GM10248 (cell line): ENCODE data around the gene DSCAM.

ENCODE experiments used
- CTCF ChIA-PET: fragments of 300-600 bp; sonication (Branson Sonifier 250); formaldehyde crosslinking; extraction: SDS; loops from one replicate; lab custom pipeline; 2021; ENCODE audit warnings: antibody characterized with exemption; lab: Yijun Ruan, JAX
- POLR2A ChIA-PET: fragments of 350-650 bp; sonication (Branson Sonifier 250); formaldehyde crosslinking; extraction: SDS; loops from one replicate; lab custom pipeline; 2020; ENCODE audit warnings: antibody characterized with exemption; lab: Yijun Ruan, JAX
- DNase-seq: peaks from one replicate; pipeline ENCODE4 v3.0.0; 2012; ENCODE audit errors: extremely low spot score
- TF ChIP-seq, protein P1 (sequence below): IDR thresholded peaks from 2 replicates; pipeline ENCODE4 v1.5.1; 2012; ENCODE audit warnings: mild to moderate bottlenecking, low read depth; ENCODE audit errors: extremely low read depth, missing control alignments, control extremely low read depth

Gene DSCAM

DNA sequence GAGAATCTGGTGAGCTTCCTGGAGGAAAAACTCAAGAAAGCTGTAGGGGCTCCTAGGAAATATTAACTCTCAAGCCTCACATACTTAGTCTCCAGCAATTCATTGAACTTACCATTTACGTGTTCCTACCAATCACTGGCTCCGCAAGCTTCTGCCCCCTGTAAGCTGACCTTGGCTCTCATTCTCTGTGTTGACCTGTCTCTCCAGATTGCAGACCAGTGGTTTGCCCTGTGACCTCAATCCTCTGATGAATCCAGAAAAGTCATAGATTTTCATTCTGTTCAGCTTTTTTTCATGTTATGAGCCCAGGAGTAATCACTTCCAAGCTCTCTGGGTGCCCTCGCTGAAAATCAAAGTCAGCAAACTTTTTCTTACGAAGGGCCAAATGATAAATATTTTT, 241.9 kb downstream of the DSCAM start:
- POLR2A ChIA-PET = no interaction called here
- TF ChIP-seq, protein P1, sequence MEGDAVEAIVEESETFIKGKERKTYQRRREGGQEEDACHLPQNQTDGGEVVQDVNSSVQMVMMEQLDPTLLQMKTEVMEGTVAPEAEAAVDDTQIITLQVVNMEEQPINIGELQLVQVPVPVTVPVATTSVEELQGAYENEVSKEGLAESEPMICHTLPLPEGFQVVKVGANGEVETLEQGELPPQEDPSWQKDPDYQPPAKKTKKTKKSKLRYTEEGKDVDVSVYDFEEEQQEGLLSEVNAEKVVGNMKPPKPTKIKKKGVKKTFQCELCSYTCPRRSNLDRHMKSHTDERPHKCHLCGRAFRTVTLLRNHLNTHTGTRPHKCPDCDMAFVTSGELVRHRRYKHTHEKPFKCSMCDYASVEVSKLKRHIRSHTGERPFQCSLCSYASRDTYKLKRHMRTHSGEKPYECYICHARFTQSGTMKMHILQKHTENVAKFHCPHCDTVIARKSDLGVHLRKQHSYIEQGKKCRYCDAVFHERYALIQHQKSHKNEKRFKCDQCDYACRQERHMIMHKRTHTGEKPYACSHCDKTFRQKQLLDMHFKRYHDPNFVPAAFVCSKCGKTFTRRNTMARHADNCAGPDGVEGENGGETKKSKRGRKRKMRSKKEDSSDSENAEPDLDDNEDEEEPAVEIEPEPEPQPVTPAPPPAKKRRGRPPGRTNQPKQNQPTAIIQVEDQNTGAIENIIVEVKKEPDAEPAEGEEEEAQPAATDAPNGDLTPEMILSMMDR = no peak
- DNase-seq = no peak
- CTCF ChIA-PET = interaction anchor here (0.8 to 1.4 kb wide), 2 partner anchors 8 to 17 kb away, joined by 3 read pairs; no protein-coding TSS in a partner anchor

DNA sequence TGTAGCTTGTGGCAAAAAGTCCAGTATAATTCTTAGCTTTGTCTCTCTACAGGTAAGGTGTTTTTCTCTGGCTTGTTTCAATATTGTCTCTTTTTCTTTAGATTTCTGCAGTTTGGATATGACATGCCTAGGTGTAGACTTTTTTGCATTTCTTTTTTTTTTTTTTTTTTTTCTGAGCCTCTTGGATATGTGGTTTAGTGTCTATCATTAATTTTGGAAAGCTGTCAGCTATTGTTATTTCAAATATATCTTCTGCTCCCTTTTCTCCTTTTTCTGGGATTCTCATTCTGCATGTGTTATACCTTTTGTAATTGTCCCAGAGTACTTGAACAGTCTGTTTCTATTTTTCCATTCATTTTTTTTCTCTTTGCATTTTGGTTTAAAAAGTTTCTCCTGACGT, 243.2 kb downstream of the DSCAM start:
- ChIA-PET POLR2A (no interaction called here), CTCF (no interaction called here)
- DNase-seq = no peak
- TF ChIP-seq, protein P1 = no peak

DNA sequence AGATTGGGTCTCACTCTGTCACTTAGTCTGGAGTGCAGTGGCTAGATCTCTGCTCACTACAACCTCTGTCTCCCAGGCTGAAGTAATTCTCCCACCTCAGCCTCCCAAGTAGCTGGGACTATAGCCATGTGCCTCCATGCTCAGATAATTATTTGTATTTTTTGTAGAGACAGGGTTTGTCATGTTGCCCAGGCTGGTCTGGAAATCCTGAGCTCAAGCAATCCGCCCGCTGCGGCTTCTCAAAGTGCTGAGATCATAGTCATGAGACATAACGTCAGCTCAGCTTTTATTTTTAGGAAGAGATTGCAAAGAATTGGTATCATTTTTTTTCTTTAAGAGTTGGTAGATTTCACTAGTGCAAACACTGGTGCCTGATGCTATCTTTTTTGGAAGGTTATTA, 244.9 kb downstream of the DSCAM start:
- CTCF ChIA-PET = no interaction called here
- TF ChIP-seq, protein P1 = no peak
- DNase-seq = no peak
- POLR2A ChIA-PET = no interaction called here

DNA sequence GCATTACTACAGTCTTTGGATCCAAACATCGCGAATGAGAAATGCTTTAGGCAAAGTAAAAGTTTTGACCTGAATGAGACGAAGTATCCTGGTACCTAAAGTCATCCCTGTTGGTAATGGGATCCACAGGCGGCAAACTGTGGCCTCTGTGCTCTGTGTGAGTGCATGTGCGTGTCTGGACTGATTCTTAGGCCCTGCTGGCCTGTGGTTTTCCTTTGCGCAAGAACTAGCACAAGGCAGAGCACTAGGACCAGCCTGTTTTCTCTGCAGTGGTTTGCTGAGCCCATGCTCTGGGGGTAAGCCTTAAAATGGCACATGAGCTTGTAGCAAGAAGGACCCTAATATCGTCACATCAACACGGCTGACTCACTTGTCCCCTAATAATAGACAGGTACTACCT, 251.2 kb downstream of the DSCAM start:
- CTCF ChIA-PET = no interaction called here
- POLR2A ChIA-PET = no interaction called here
- no peak for DNase-seq
- TF ChIP-seq, protein P1 = no peak

DNA sequence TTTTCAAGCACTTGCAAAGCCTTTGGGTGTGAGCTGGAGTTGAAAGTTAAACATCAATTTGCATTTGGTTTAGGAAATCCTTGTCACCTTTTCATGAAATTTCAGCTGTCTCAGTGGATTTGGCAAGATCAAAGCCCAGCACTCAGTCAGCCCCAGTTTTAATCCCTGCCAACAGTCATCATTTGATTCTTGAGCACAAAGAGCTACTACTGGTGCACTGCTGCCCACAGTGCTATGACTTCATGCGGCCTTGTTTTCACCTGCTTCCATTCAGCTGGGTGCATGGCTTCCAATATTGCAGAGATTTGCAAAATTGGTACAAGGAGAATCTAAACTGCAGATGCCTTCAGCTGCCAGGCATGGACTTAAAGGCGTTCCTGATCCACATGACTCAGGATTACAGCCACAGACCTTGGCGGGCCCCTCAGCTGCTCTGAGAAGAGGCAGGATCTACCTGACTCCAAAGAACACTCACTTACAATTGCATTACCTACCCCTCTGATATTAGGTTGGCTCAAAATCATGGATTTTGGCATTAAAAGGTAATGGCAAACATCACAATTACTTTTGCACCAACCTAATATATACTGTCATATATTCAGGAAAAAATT, 259.1 kb downstream of the DSCAM start:
- TF ChIP-seq, protein P1 = no peak
- no peak for DNase-seq
- ChIA-PET POLR2A (no interaction called here), CTCF (no interaction called here)

DNA sequence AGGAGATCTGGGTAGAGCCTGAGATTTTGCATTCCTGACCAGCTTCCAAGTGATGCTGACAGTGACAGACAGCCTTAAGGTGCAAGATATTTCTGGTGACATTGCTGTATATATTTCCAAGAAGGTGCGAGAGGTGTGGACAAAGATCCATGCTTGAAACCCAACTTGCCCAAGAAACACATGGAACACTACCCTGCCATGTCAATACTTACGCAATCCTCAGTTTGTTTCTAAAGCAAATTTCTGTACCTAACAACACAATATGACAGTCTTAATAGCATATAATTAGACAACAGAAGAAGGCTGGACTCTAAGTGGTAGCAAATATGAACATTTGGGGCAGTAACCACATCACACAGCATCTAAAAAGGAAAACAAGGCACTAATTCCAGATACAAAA, 260.4 kb downstream of the DSCAM start:
- ChIA-PET CTCF (no interaction called here), POLR2A (no interaction called here)
- DNase-seq = no peak
- TF ChIP-seq, protein P1 = no peak
